ENCODE results near the gene PTBP3. TPM values are rescaled to one million over a fixed set of nuclear protein-coding genes. Genes with fewer than 3 reads are reported as not detected.

The PTBP3 gene
- total RNA-seq, 1 experiment from 2014 or later: 57.1 TPM

DNA sequence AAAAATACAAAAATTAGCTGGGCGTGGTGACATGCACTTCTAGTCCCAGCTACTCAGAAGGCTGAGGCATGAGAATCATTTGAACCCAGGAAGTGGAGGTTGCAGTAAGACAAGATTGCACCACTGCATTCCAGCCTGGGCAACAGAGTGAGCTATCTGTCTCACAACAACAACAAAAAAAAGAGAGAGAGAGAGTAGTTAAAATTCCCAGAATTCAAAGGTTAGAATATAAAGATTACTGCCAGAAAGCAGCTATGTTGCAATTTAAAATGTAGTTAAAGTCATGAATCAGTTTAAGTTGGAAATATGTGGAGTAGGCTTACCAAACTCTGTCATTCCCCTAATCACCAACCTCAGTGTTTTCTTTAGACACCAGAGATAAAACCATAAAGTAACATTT, 99.7 kb downstream of the PTBP3 start:
- TF ChIP-seq, protein P1, sequence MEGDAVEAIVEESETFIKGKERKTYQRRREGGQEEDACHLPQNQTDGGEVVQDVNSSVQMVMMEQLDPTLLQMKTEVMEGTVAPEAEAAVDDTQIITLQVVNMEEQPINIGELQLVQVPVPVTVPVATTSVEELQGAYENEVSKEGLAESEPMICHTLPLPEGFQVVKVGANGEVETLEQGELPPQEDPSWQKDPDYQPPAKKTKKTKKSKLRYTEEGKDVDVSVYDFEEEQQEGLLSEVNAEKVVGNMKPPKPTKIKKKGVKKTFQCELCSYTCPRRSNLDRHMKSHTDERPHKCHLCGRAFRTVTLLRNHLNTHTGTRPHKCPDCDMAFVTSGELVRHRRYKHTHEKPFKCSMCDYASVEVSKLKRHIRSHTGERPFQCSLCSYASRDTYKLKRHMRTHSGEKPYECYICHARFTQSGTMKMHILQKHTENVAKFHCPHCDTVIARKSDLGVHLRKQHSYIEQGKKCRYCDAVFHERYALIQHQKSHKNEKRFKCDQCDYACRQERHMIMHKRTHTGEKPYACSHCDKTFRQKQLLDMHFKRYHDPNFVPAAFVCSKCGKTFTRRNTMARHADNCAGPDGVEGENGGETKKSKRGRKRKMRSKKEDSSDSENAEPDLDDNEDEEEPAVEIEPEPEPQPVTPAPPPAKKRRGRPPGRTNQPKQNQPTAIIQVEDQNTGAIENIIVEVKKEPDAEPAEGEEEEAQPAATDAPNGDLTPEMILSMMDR (conservative IDR thresholded peaks at IDR 0.05; ENCODE audit: low read depth, low read length): no peak
- POLR2A ChIA-PET (ENCODE audit: low non-redundant PET): no interaction called here
- Histone ChIP-seq H3K4me1 (ENCODE audit: insufficient read depth, low read length, poor library complexity, severe bottlenecking) (no peaks in the 10 kb centered on the region), H3K27me3 (replicated peaks; ENCODE audit: insufficient read depth, low read depth, low read length, poor library complexity) (no peaks in the 10 kb centered on the region), H3K4me3 (ENCODE audit: low read depth, low read length, poor library complexity, severe bottlenecking) (no peak overlapping the region), H3K9me3 (ENCODE audit: low read depth, low read length, poor library complexity, severe bottlenecking) (no peaks in the 10 kb centered on the region), H3K36me3 (ENCODE audit: insufficient read depth, low read length, poor library complexity, severe bottlenecking) (no peaks in the 10 kb centered on the region), H3K27ac (ENCODE audit: low read depth, low read length, poor library complexity, severe bottlenecking) (no peak overlapping the region)
- no TSS peak for BruUV-seq (replicated peaks)
- intact Hi-C loops (cut with micrococcal nuclease; ENCODE audit: unreplicated experiment): no loop called here
- no peak for DNase-seq (ENCODE audit: low spot score)
- CTCF ChIA-PET: no interaction called here

DNA sequence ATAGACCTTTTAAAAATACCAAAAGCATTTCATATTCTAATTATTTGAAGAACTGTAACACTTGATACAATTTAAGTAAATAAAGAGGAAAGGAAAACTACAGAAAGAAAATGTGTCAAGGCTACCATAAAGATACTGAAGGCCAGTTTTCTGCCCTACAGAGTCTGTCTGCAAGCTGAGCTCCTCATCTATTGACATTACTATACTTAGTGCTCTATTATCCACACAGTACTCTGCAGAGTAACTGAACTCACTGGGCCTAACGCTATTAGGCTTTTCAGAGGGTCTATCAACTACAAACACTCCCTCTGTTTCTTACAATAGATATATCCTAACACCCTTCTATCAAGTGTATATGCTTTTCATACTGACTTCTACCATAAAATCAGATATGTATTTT, 101.2 kb downstream of the PTBP3 start:
- Histone ChIP-seq H3K27me3 (replicated peaks; ENCODE audit: insufficient read depth, low read depth, low read length, poor library complexity) (no peaks in the 10 kb centered on the region), H3K4me3 (ENCODE audit: low read depth, low read length, poor library complexity, severe bottlenecking) (no peak overlapping the region), H3K4me1 (ENCODE audit: insufficient read depth, low read length, poor library complexity, severe bottlenecking) (no peaks in the 10 kb centered on the region), H3K27ac (ENCODE audit: low read depth, low read length, poor library complexity, severe bottlenecking) (no peak overlapping the region), H3K36me3 (ENCODE audit: insufficient read depth, low read length, poor library complexity, severe bottlenecking) (peaks cover 4% of the 10 kb centered on the region), H3K9me3 (ENCODE audit: low read depth, low read length, poor library complexity, severe bottlenecking) (no peaks in the 10 kb centered on the region)
- ChIA-PET CTCF (no interaction called here), POLR2A (ENCODE audit: low non-redundant PET) (no interaction called here)
- DNase-seq (ENCODE audit: low spot score): no peak
- TF ChIP-seq, protein P1 (conservative IDR thresholded peaks at IDR 0.05; ENCODE audit: low read depth, low read length): no peak
- TF ChIP-seq EZH2 (IDR thresholded peaks at IDR 0.05; ENCODE audit: borderline replicate concordance, low read depth, low read length, poor library complexity, severe bottlenecking): no peak
- no TSS peak for BruUV-seq (replicated peaks)
- intact Hi-C loops (cut with micrococcal nuclease; ENCODE audit: unreplicated experiment): no loop called here

DNA sequence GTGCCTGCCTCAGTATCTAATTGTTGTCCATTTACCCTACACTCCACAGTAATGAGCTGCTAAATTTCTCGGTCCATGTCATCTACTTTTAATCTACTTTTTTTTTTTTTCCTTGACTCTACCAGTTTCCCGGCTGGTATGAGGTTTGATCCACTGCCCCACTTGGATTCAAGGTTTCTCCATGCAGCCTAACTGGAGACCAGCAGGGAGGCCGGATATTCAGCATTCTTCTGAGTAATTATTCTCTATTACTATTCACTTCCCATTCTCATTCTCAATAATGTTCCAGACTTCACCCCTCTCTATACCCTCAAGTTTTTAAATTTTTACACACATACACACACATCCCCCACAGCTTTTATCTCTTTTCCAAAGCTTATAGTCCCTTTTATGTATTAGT, 107.3 kb downstream of the PTBP3 start:
- BruUV-seq (replicated peaks): no TSS peak
- no peak overlapping the region for H3K27ac ChIP-seq (ENCODE audit: low read depth, low read length, poor library complexity, severe bottlenecking)
- H3K4me1 ChIP-seq (ENCODE audit: insufficient read depth, low read length, poor library complexity, severe bottlenecking): peaks cover 3% of the 10 kb centered on the region
- no peaks in the 10 kb centered on the region for H3K9me3 ChIP-seq (ENCODE audit: low read depth, low read length, poor library complexity, severe bottlenecking)
- DNase-seq (ENCODE audit: low spot score): peak; percentile 52
- CTCF ChIA-PET: interaction anchor here (0.6 to 1.0 kb wide), 3 partner anchors 51 to 268 kb away, joined by 3 read pairs; partner anchors contain the start of gene PTBP3
- H3K4me3 ChIP-seq (ENCODE audit: low read depth, low read length, poor library complexity, severe bottlenecking): no peak overlapping the region
- H3K36me3 ChIP-seq (ENCODE audit: insufficient read depth, low read length, poor library complexity, severe bottlenecking): peaks cover 24% of the 10 kb centered on the region
- POLR2A ChIA-PET (ENCODE audit: low non-redundant PET): no interaction called here
- H3K27me3 ChIP-seq (replicated peaks; ENCODE audit: insufficient read depth, low read depth, low read length, poor library complexity): no peaks in the 10 kb centered on the region
- intact Hi-C loops (cut with micrococcal nuclease; ENCODE audit: unreplicated experiment): no loop called here
- no peak for TF ChIP-seq EZH2 (IDR thresholded peaks at IDR 0.05; ENCODE audit: borderline replicate concordance, low read depth, low read length, poor library complexity, severe bottlenecking)
- TF ChIP-seq, protein P1 (conservative IDR thresholded peaks at IDR 0.05; ENCODE audit: low read depth, low read length): no peak
